HG03558 (cell line): Measurements from ENCODE around the gene KCNN2.

ENCODE experiments used
- ATAC-seq: cut with Tn5 transposase; IDR thresholded peaks from one replicate; pipeline ENCODE4 v1.9.1; 2021; ENCODE audit warnings: moderate number of reproducible peaks; ENCODE audit not compliant: unreplicated experiment; ENCODE audit errors: extremely low read depth

The KCNN2 gene

GRCh38 chr5:114362197-114362976 lies 517 bp downstream of the KCNN2 start:
- ATAC-seq = no peak

DNA sequence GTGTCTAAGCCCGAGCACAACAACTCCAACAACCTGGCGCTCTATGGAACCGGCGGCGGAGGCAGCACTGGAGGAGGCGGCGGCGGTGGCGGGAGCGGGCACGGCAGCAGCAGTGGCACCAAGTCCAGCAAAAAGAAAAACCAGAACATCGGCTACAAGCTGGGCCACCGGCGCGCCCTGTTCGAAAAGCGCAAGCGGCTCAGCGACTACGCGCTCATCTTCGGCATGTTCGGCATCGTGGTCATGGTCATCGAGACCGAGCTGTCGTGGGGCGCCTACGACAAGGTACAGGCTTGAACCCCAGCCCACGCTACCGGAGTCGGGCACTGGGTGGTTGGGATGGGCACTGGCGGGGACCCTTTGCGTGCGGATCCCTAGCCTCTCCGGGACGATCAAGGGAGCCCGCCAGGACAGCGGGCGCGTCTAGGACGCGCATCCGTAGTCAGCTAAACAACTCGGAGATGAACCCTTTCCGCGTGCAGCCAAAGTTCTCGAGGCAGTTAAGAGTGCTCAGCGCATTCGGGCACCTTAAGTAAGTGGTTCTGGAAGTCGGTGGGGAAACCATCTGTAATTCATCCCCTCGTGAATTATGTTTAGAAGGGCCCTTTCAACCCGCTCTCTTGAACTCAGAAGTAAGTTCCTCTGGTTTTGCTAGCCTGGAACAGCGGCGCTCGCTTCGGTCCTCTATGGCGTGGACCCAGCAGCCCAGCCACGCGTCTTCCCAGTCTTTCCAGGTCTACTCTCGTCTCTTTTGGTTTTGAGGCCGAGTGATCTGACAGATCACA lies 1.3 kb downstream of the KCNN2 start:
- ATAC-seq = no peak

GRCh38 chr5:114363837-114364236 lies 2.0 kb downstream of the KCNN2 start:
- no peak for ATAC-seq

DNA sequence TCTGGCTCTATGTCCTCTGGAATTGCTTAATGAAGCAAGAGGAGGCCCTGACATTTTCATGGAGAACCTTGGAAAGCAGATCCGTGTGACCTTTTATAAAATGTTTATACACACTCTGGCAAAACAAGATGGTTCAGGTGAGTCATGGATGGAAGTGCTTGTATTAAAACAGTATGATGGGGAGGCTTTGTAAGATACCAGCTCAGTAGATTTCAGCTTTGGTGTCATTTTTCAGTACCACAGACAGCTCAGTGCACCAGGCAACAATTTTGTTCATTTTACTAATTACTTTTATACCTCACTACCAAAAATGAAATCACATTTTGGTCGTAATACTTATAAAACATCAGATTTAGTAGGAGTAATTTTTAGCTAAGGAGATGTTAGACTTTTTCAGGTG lies 5.2 kb downstream of the KCNN2 start:
- no peak for ATAC-seq

GRCh38 chr5:114369680-114370417 lies 8.0 kb downstream of the KCNN2 start:
- ATAC-seq = no peak

GRCh38 chr5:114377050-114377844 lies 15.4 kb downstream of the KCNN2 start:
- no peak for ATAC-seq

- no peak for ATAC-seq
Measured at GRCh38 chr5:114377946-114378345, 16.1 kb downstream of the KCNN2 start.

- no peak for ATAC-seq
Measured at GRCh38 chr5:114380721-114381120, 18.9 kb downstream of the KCNN2 start.

GRCh38 chr5:114387433-114387832 lies 25.6 kb downstream of the KCNN2 start:
- no peak for ATAC-seq

- ATAC-seq = no peak
Measured at GRCh38 chr5:114390431-114390830, 28.6 kb downstream of the KCNN2 start.

- no peak for ATAC-seq
Measured at GRCh38 chr5:114391321-114391720, 29.5 kb downstream of the KCNN2 start.

DNA sequence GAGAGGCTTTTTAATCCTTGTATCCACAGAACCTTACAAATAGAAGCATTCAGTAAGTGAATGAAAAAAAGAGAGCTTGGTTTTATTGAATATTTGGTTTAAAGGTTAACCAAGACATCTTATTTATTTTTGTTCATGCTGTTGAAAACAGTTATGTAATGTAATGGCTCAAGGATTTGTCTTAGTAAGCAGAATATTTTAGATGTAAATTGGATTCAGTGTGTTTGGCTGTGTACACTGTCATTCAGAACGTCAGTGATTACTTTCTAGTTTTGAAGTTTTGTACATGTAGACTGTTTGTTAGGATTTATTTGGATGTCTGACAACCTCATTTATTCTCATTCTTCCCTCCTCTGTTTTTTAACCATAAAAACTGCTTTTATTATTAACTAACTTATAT lies 31.3 kb downstream of the KCNN2 start:
- ATAC-seq = no peak

GRCh38 chr5:114402206-114402605 lies 40.3 kb downstream of the KCNN2 start:
- ATAC-seq = no peak

GRCh38 chr5:114407783-114408182 lies 45.9 kb downstream of the KCNN2 start:
- ATAC-seq = no peak

DNA sequence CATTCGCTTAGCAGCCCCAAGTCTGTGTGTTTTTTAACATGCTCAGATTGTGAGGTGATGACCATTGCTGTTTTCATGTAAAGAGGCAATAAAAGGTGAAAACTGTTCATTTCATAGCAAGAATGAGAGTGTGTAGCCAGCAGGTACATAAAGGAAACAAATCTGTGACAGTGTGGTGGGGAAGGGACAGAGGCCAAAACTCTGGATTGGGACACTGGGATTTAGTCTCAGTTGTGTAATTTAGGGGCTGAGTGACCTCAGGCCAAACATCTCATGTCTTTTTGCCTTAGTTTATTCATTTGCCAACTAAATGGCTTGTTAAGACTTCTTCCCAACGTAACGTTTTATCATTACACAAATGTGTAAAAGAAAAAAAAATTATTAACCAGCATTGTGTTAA lies 47.0 kb downstream of the KCNN2 start:
- ATAC-seq = no peak

DNA sequence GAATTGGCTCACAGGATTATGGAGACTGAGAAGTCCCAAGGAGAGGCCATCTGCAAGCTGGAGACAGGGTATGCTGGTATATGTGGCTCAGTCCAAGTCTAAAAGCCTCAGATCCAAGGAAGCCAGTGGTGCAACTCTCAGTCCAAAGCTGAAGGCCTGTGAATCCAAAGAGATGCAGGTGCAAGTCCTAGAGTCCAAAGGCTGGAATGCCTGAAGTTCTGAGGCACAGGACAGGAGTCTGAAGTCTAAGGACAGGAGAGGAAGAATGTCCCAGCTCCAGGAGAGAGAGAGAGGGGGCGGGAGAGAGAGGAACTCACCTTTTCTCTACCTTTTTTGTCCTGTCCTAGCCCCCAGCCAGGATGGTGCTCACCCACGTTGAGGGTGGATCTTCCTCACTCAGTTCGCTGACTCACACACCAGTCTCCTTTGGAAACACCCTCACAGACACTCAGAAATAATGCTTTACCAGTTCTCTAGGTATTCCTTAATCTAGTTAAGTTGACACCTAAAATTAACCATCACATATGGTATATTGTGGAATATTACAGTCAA lies 49.6 kb downstream of the KCNN2 start:
- no peak for ATAC-seq

DNA sequence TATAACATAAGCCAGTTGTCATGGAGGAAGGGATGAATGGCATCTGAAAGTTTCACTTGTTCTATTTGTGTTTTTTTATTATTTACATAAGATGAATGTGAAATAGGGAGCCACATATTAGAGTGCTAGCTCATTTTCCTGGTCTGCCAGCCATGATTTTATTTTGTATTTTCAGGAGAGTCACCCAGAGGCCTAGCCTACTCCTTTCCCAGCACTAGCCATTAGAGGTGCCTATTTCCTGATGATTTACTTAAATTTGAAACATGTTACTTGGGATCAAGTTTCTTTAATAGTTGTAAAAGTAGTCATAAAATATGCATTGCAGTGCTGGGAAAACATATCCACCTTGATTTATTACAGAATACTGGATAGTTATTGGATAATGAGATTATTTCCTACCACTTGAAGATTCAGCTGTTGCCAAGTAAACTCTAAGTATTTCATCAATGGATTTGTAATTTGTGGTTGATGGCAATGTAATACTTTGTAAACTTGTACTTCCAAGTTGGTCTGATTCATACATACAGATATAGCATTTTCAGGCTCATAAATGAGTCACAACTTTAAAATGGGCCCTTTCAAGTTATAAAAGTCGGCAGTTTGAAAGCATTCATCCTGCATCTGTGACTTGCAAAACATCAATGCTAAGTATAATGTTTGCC lies 50.8 kb downstream of the KCNN2 start:
- ATAC-seq = no peak

DNA sequence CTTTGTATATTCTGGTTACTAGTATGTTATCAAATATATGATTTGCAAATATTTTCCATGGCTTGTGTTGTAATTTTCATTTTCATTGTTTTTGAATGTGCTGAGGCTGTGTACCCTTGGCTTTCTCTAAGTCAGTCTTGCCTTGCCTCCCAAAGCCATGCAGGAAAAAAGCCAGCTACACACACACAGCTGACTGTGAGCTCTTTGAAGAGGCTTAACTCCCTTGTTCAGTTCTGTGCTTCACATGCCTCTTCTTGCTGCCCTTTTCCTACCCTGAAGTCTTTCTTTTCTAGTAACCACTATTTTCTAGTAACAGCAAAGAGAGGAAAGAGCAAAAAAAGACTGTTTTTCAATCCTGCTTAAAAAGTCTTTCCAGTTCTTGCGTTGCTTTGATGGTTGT lies 53.9 kb downstream of the KCNN2 start:
- ATAC-seq = no peak

DNA sequence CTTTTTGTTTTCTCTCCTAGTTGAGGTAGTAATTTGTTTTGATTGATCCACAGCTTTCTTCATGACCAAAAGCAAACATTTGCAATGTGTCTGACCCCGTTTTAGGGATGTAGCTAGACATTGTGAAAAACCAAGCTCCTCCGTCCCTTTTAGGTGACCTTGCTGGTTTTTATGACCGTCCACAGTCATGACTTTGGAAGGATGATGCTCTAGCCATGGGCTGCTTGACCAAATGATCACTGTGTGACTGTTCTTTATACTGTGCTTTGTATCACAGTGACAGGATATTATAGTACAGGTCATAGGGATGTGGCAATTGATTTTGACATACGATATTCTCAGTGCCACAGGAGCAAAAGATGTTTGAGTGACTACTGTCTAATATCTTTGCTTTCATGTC lies 54.4 kb downstream of the KCNN2 start:
- ATAC-seq = no peak
